HEK293 (cell line): ENCODE results near the gene DLEC1.

Experiments
- CTCF ChIA-PET: fragments of 350-600 bp; formaldehyde crosslinking; extraction: SDS; loops from one replicate; lab custom pipeline; 2021; ENCODE audit warnings: antibody characterized with exemption; lab: Yijun Ruan, JAX
- POLR2A ChIA-PET: fragments of 300-600 bp; formaldehyde crosslinking; extraction: SDS; loops from one replicate; lab custom pipeline; 2020; ENCODE audit warnings: antibody characterized with exemption, inconsistent platforms; lab: Yijun Ruan, JAX
- H3K27ac ChIP-seq: fragments of 200-500 bp; sonication (Bioruptor generic); 2 replicates; pipeline ENCODE4 v1.5.1; 2014; ENCODE audit warnings: low read depth, low read length, control low read depth, inconsistent platforms; ENCODE audit errors: extremely low read depth
- H3K36me3 ChIP-seq, 2 experiments: fragments of 200-500 bp in 1 of 2; sonication (Bioruptor generic) in 1 of 2; 1 replicate in 1 of 2; 2 replicates in 1 of 2; pipeline ENCODE4 v1.5.1; 2014 to 2017; ENCODE audit warnings: inconsistent platforms in 2 of 2, low read length in 2 of 2; ENCODE audit not compliant: control insufficient read depth in 2 of 2, insufficient read depth in 1 of 2
- H3K4me1 ChIP-seq: fragments of 200-500 bp; sonication (Bioruptor generic); 2 replicates; pipeline ENCODE4 v1.5.1; 2014; ENCODE audit warnings: mild to moderate bottlenecking, low read length, inconsistent platforms; ENCODE audit not compliant: control insufficient read depth, insufficient read depth
- H3K4me3 ChIP-seq: 2 replicates; pipeline ENCODE4 v1.5.1; 2011; ENCODE audit warnings: low read depth, mild to moderate bottlenecking, control low read depth, low read length, moderate library complexity
- H3K9me3 ChIP-seq: fragments of 200-500 bp; sonication (Bioruptor generic); 2 replicates; pipeline ENCODE4 v1.5.1; 2014; ENCODE audit warnings: low read depth, low read length, inconsistent platforms; ENCODE audit not compliant: control insufficient read depth, insufficient read depth
- ATF2 ChIP-seq: fragments of 450-650 bp; formaldehyde crosslinking; IDR thresholded peaks from 2 replicates; pipeline ENCODE4 v1.5.1; 2016; ENCODE audit warnings: missing biosample characterization, missing genetic modification characterization, low read depth
- FEZF1 ChIP-seq: fragments of 450-650 bp; formaldehyde crosslinking; IDR thresholded peaks from 2 replicates; pipeline ENCODE4 v1.5.1; 2016; ENCODE audit warnings: missing biosample characterization, missing genetic modification characterization
- GLIS1 ChIP-seq: fragments of 450-650 bp; formaldehyde crosslinking; IDR thresholded peaks from 2 replicates; pipeline ENCODE4 v1.5.1; 2016; ENCODE audit warnings: missing biosample characterization, missing genetic modification characterization
- HOXD13 ChIP-seq: sonication (generic); formaldehyde crosslinking; IDR thresholded peaks from 2 replicates; pipeline ENCODE4 v1.8.0; 2022; ENCODE audit warnings: missing genetic modification reagents, borderline replicate concordance
- KLF7 ChIP-seq: fragments of 450-650 bp; formaldehyde crosslinking; IDR thresholded peaks from 2 replicates; pipeline ENCODE4 v1.5.1; 2016; ENCODE audit warnings: missing biosample characterization, missing genetic modification characterization, borderline replicate concordance
- MYNN ChIP-seq: fragments of 450-650 bp; formaldehyde crosslinking; IDR thresholded peaks from 2 replicates; pipeline ENCODE4 v1.5.1; 2016; ENCODE audit warnings: missing biosample characterization, missing genetic modification characterization, borderline replicate concordance
- OSR2 ChIP-seq: fragments of 450-650 bp; formaldehyde crosslinking; IDR thresholded peaks from 2 replicates; pipeline ENCODE4 v1.5.1; 2016; ENCODE audit warnings: missing biosample characterization, missing genetic modification characterization
- PATZ1 ChIP-seq: fragments of 450-650 bp; formaldehyde crosslinking; IDR thresholded peaks from 2 replicates; pipeline ENCODE4 v1.5.1; 2016; ENCODE audit warnings: missing biosample characterization, missing genetic modification characterization
- PRDM1 ChIP-seq: fragments of 450-650 bp; formaldehyde crosslinking; IDR thresholded peaks from 2 replicates; pipeline ENCODE4; 2016; ENCODE audit warnings: missing biosample characterization, missing genetic modification characterization
- SALL2 ChIP-seq: fragments of 450-650 bp; formaldehyde crosslinking; IDR thresholded peaks from 2 replicates; pipeline ENCODE4 v1.5.0; 2017; ENCODE audit warnings: missing biosample characterization, mild to moderate bottlenecking, missing genetic modification characterization, borderline replicate concordance
- SP3 ChIP-seq: fragments of 450-650 bp; formaldehyde crosslinking; IDR thresholded peaks from 2 replicates; pipeline ENCODE4 v1.5.1; 2016; ENCODE audit warnings: missing biosample characterization, missing genetic modification characterization
- WT1 ChIP-seq: fragments of 450-650 bp; formaldehyde crosslinking; IDR thresholded peaks from 2 replicates; pipeline ENCODE4 v1.5.1; 2016; ENCODE audit warnings: missing biosample characterization, missing genetic modification characterization
- ZBTB26 ChIP-seq: fragments of 450-650 bp; formaldehyde crosslinking; optimal IDR thresholded peaks from 2 replicates; pipeline ENCODE3; 2016; ENCODE audit warnings: missing biosample characterization, mild to moderate bottlenecking, missing genetic modification characterization
- ZNF112 ChIP-seq: fragments of 450-650 bp; formaldehyde crosslinking; IDR thresholded peaks from 2 replicates; pipeline ENCODE4 v1.5.0; 2017; ENCODE audit warnings: missing biosample characterization, missing genetic modification characterization
- ZNF133 ChIP-seq: fragments of 450-650 bp; formaldehyde crosslinking; IDR thresholded peaks from 2 replicates; pipeline ENCODE4 v1.5.1; 2016; ENCODE audit warnings: missing biosample characterization, missing genetic modification characterization
- ZNF138 ChIP-seq: fragments of 450-650 bp; formaldehyde crosslinking; IDR thresholded peaks from 2 replicates; pipeline ENCODE4 v1.5.1; 2016; ENCODE audit warnings: missing biosample characterization, missing genetic modification characterization, borderline replicate concordance
- ZNF16 ChIP-seq: fragments of 450-650 bp; formaldehyde crosslinking; IDR thresholded peaks from 2 replicates; pipeline ENCODE4 v1.5.1; 2016; ENCODE audit warnings: low read depth, missing biosample characterization, missing genetic modification characterization
- ZNF175 ChIP-seq: fragments of 450-650 bp; formaldehyde crosslinking; IDR thresholded peaks from 2 replicates; pipeline ENCODE4 v1.5.1; 2016; ENCODE audit warnings: missing biosample characterization, missing genetic modification characterization
- ZNF211 ChIP-seq: fragments of 450-650 bp; formaldehyde crosslinking; IDR thresholded peaks from 2 replicates; pipeline ENCODE4 v1.5.1; 2016; ENCODE audit warnings: low read depth, missing biosample characterization, missing genetic modification characterization
- ZNF221 ChIP-seq: fragments of 450-650 bp; formaldehyde crosslinking; IDR thresholded peaks from 2 replicates; pipeline ENCODE4 v1.5.1; 2017; ENCODE audit warnings: missing biosample characterization, missing genetic modification characterization, borderline replicate concordance
- ZNF391 ChIP-seq: fragments of 450-650 bp; formaldehyde crosslinking; IDR thresholded peaks from 2 replicates; pipeline ENCODE4 v1.5.1; 2016; ENCODE audit warnings: low read depth, missing biosample characterization, missing genetic modification characterization, borderline replicate concordance
- ZNF423 ChIP-seq: fragments of 450-650 bp; formaldehyde crosslinking; IDR thresholded peaks from 2 replicates; pipeline ENCODE4 v1.5.1; 2016; ENCODE audit warnings: missing biosample characterization, missing genetic modification characterization
- ZNF521 ChIP-seq: fragments of 450-650 bp; formaldehyde crosslinking; IDR thresholded peaks from 2 replicates; pipeline ENCODE4 v1.5.1; 2017; ENCODE audit warnings: missing biosample characterization, mild to moderate bottlenecking, missing genetic modification characterization
- ZNF561 ChIP-seq: fragments of 450-650 bp; IDR thresholded peaks from 2 replicates; pipeline ENCODE4 v1.5.1; 2018; ENCODE audit warnings: missing biosample characterization, missing genetic modification characterization, borderline replicate concordance
- ZNF621 ChIP-seq: fragments of 450-650 bp; formaldehyde crosslinking; IDR thresholded peaks from 2 replicates; pipeline ENCODE4 v1.5.1; 2017; ENCODE audit warnings: missing biosample characterization, missing genetic modification characterization
- ZNF623 ChIP-seq: fragments of 450-650 bp; formaldehyde crosslinking; IDR thresholded peaks from 2 replicates; pipeline ENCODE4 v1.5.1; 2016; ENCODE audit warnings: missing biosample characterization, missing genetic modification characterization

The DLEC1 gene

GRCh38 chr3:37997791-37998370 is 41.1 kb upstream of the DLEC1 start:
- Histone ChIP-seq H3K27ac (no peak overlapping the region), H3K9me3 (no peaks in the 10 kb centered on the region), H3K4me1 (no peaks in the 10 kb centered on the region), H3K36me3 (peaks cover 0 to 9% of the 10 kb centered on the region in 2 experiments; a peak in 1 of 3 replicates), H3K4me3 (no peak overlapping the region)
- ChIA-PET CTCF (interaction anchor here (0.7 to 1.7 kb wide), 5 partner anchors 12 to 25 kb away, joined by 3 to 16 read pairs (median 6); no protein-coding TSS in a partner anchor), POLR2A (interaction anchor here (0.6 kb wide), 1 partner anchor 225 kb away, joined by 3 read pairs; no protein-coding TSS in a partner anchor)
- TF ChIP-seq ZNF16 (no peak), ZNF423 (tag by site-specific recombination) (no peak), ZBTB26 (tag by site-specific recombination) (no peak), GLIS1 (tag by site-specific recombination) (no peak), ZNF175 (no peak), HOXD13 (CRISPR knock-in tag) (no peak), WT1 (no peak), ZNF133 (no peak), ZNF561 (tag by site-specific recombination) (no peak), ZNF112 (no peak), ZNF138 (no peak)

GRCh38 chr3:37999836-38000235 is 39.2 kb upstream of the DLEC1 start:
- ChIA-PET POLR2A (no interaction called here), CTCF (no interaction called here)
- Histone ChIP-seq H3K4me3 (no peak overlapping the region), H3K9me3 (no peaks in the 10 kb centered on the region), H3K36me3 (peaks cover 0 to 9% of the 10 kb centered on the region in 2 experiments; a peak in 1 of 3 replicates), H3K4me1 (no peaks in the 10 kb centered on the region), H3K27ac (no peak overlapping the region)
- TF ChIP-seq OSR2 (no peak), SP3 (tag by site-specific recombination) (no peak), ZNF221 (no peak), FEZF1 (tag by site-specific recombination) (no peak), ZNF621 (tag by site-specific recombination) (no peak), ZNF211 (no peak), KLF7 (no peak), SALL2 (no peak), ZNF391 (tag by site-specific recombination) (no peak), ATF2 (tag by site-specific recombination) (no peak), MYNN (tag by site-specific recombination) (no peak), PATZ1 (tag by site-specific recombination) (no peak), ZBTB26 (tag by site-specific recombination) (no peak), ZNF521 (no peak), ZNF623 (no peak), PRDM1 (no peak)
